SK-N-SH (cell line): Measurements from ENCODE around the gene DNAJB1. TPM values are rescaled to one million over a fixed set of nuclear protein-coding genes. Genes with fewer than 3 reads are reported as not detected.

ENCODE experiments used
- CTCF ChIA-PET: fragments of 300-600, 350-600 bp; formaldehyde crosslinking; extraction: SDS; loops from one replicate; lab custom pipeline; 2021; lab: Yijun Ruan, JAX
- POLR2A ChIA-PET: fragments of 350-600 bp; sonication (Branson Sonifier 250); formaldehyde crosslinking; extraction: SDS; loops from one replicate; lab custom pipeline; 2020; ENCODE audit warnings: antibody characterized with exemption, inconsistent platforms; lab: Yijun Ruan, JAX
- DNase-seq: peaks from one replicate; pipeline ENCODE4 v3.0.0; 2012
- H2AFZ ChIP-seq: fragments of 200-600 bp; sonication (generic); 2 replicates; pipeline ENCODE4 v1.8.1; 2016; ENCODE audit warnings: antibody characterized with exemption, mild to moderate bottlenecking, low read depth
- H3F3A ChIP-seq: fragments of 200-600 bp; sonication (generic); replicated peaks from 2 replicates; pipeline ENCODE3; 2016; ENCODE audit warnings: antibody characterized with exemption, mild to moderate bottlenecking; ENCODE audit not compliant: insufficient read depth
- H3K27ac ChIP-seq, 2 experiments: fragments of 200-500 bp in 1 of 2; fragments of 200-600 bp in 1 of 2; sonication (Bioruptor generic) in 1 of 2; sonication (generic), shearing (Covaris generic) in 1 of 2; 2 replicates each; pipeline versions ENCODE4 v1.5.1 to v1.6.1; 2014 to 2016; ENCODE audit warnings: low read depth in 2 of 2, inconsistent platforms in 1 of 2, low read length in 1 of 2, mild to moderate bottlenecking in 1 of 2, mixed read lengths in 1 of 2
- H3K27me3 ChIP-seq: fragments of 200-600 bp; sonication (generic), shearing (Covaris generic); 2 replicates; pipeline ENCODE4 v1.6.1; 2016; ENCODE audit warnings: mixed run types; ENCODE audit not compliant: insufficient read depth
- H3K36me3 ChIP-seq, 2 experiments: fragments of 200-500 bp in 1 of 2; fragments of 200-600 bp in 1 of 2; sonication (Bioruptor generic) in 1 of 2; sonication (generic) in 1 of 2; replicated peaks in 1 of 2; 2 replicates each; pipeline versions ENCODE3 to v1.5.1; 2014 to 2016; ENCODE audit warnings: low read length in 1 of 2, mild to moderate bottlenecking in 1 of 2; ENCODE audit not compliant: insufficient read depth in 2 of 2, control insufficient read depth in 1 of 2
- H3K4me1 ChIP-seq, 2 experiments: fragments of 200-500 bp in 1 of 2; fragments of 200-600 bp in 1 of 2; sonication (Bioruptor generic) in 1 of 2; sonication (generic), shearing (Covaris generic) in 1 of 2; 2 replicates each; pipeline versions ENCODE4 v1.5.1 to v1.6.1; 2014 to 2016; ENCODE audit warnings: low read depth in 1 of 2, low read length in 1 of 2, mixed run types in 1 of 2; ENCODE audit not compliant: insufficient read depth in 2 of 2, control insufficient read depth in 1 of 2
- H3K4me2 ChIP-seq: fragments of 200-600 bp; sonication (generic), shearing (Covaris generic); 2 replicates; pipeline ENCODE4 v1.6.1; 2017; ENCODE audit warnings: mixed run types
- H3K4me3 ChIP-seq, 2 experiments: fragments of 200-500 bp in 1 of 2; fragments of 200-600 bp in 1 of 2; sonication (Bioruptor generic) in 1 of 2; sonication (generic), shearing (Covaris generic) in 1 of 2; 2 replicates each; pipeline versions ENCODE4 v1.5.1 to v1.8.1; 2014 to 2016; ENCODE audit warnings: low read depth in 2 of 2, inconsistent platforms in 1 of 2, low read length in 1 of 2, mild to moderate bottlenecking in 1 of 2, mixed read lengths in 1 of 2, moderate library complexity in 1 of 2
- H3K79me2 ChIP-seq: fragments of 200-600 bp; sonication (generic); 2 replicates; pipeline ENCODE4 v1.8.1; 2017; ENCODE audit warnings: mild to moderate bottlenecking; ENCODE audit not compliant: insufficient read depth
- H3K9ac ChIP-seq: fragments of 200-600 bp; sonication (generic); 2 replicates; pipeline ENCODE4 v1.6.1; 2017; ENCODE audit warnings: mixed run types
- H3K9me2 ChIP-seq: fragments of 200-600 bp; sonication (generic); 2 replicates; pipeline ENCODE4 v1.6.1; 2017; ENCODE audit warnings: mixed run types
- H3K9me3 ChIP-seq: fragments of 200-600 bp; sonication (generic); 2 replicates; pipeline ENCODE4 v1.6.1; 2017; ENCODE audit warnings: mixed run types, mild to moderate bottlenecking, moderate library complexity
- H4K20me1 ChIP-seq: fragments of 200-600 bp; sonication (generic); 2 replicates; pipeline ENCODE4 v1.6.1; 2017; ENCODE audit warnings: mild to moderate bottlenecking, mixed run types; ENCODE audit not compliant: insufficient read depth
- EZH2phosphoT487 ChIP-seq: fragments of 200-600 bp; sonication (generic); IDR thresholded peaks from 2 replicates; pipeline ENCODE4 v1.6.1; 2017; ENCODE audit warnings: low read depth, mixed run types, mild to moderate bottlenecking, antibody characterized with exemption, moderate library complexity, borderline replicate concordance
- FOSL2 ChIP-seq: IDR thresholded peaks from 2 replicates; pipeline ENCODE4 v1.4.0; 2012; ENCODE audit warnings: low read depth, mild to moderate bottlenecking, moderate library complexity, borderline replicate concordance
- GABPA ChIP-seq: IDR thresholded peaks from 2 replicates; pipeline ENCODE4 v1.4.0; 2012; ENCODE audit warnings: low read depth, mild to moderate bottlenecking
- GATA2 ChIP-seq: sonication (generic); formaldehyde crosslinking; IDR thresholded peaks from 2 replicates; pipeline ENCODE4 v1.5.0; 2020; ENCODE audit warnings: mild to moderate bottlenecking, missing genetic modification reagents
- JUND ChIP-seq: IDR thresholded peaks from 2 replicates; pipeline ENCODE4 v1.4.0; 2012
- MEF2A ChIP-seq: IDR thresholded peaks from 2 replicates; pipeline ENCODE4 v1.4.0; 2012; ENCODE audit warnings: low read depth, borderline replicate concordance
- MXI1 ChIP-seq: IDR thresholded peaks from 2 replicates; pipeline ENCODE4 v1.6.1; 2012; ENCODE audit warnings: mild to moderate bottlenecking, low read depth, low read length, improper control_type of control experiment
- NFIC ChIP-seq: IDR thresholded peaks from 2 replicates; pipeline ENCODE4 v1.4.0; 2012; ENCODE audit warnings: borderline replicate concordance
- POLR2AphosphoS5 ChIP-seq: IDR thresholded peaks from 2 replicates; pipeline ENCODE4 v1.6.1; 2012; ENCODE audit warnings: low read depth, low read length
- RAD21 ChIP-seq: IDR thresholded peaks from 2 replicates; pipeline ENCODE4 v1.6.1; 2012; ENCODE audit warnings: mild to moderate bottlenecking, low read length
- RCOR1 ChIP-seq: fragments of 150-350 bp; IDR thresholded peaks from 2 replicates; pipeline ENCODE4 v1.6.1; 2017; ENCODE audit warnings: antibody characterized with exemption, low read length
- RXRA ChIP-seq: IDR thresholded peaks from 2 replicates; pipeline ENCODE4 v1.4.0; 2012; ENCODE audit warnings: low read depth, mild to moderate bottlenecking, borderline replicate concordance
- TAF1 ChIP-seq: IDR thresholded peaks from 2 replicates; pipeline ENCODE4 v1.6.1; 2012; ENCODE audit warnings: low read depth, mild to moderate bottlenecking, low read length, moderate library complexity, borderline replicate concordance
- WGBS: methylation state at CpG from one replicate; pipeline ENCODE4 v1.1.6; 2017; ENCODE audit warnings: low lambda C conversion rate; 5-methylcytosine and 5-hydroxymethylcytosine counted together
- polyA plus RNA-seq, 3 experiments: library from polyadenylated mRNA; depleted of rRNA; stranded (reverse); fragments of >200 nt; gene quantifications; 2 replicates each; pipeline ENCODE4 v1.2.3, GENCODE V29; 2012
- TF ChIP-seq, protein P1 (sequence below): fragments of 200-600 bp; sonication (generic); IDR thresholded peaks from 2 replicates; pipeline ENCODE4 v1.6.1; 2017; ENCODE audit warnings: antibody characterized with exemption, mild to moderate bottlenecking, moderate library complexity
- TF ChIP-seq, protein P2 (sequence below): IDR thresholded peaks from 2 replicates; pipeline ENCODE4; 2012
- TF ChIP-seq, protein P3 (sequence below): IDR thresholded peaks from 2 replicates; pipeline ENCODE4 v1.4.0; 2012; ENCODE audit warnings: low read depth
- TF ChIP-seq, protein P4 (sequence below): fragments of 150-350 bp; IDR thresholded peaks from 2 replicates; pipeline ENCODE4 v1.6.1; 2016; ENCODE audit warnings: mild to moderate bottlenecking, low read depth, low read length

Gene DNAJB1
- polyA plus RNA-seq, 1 of the 3 experiments (the other 2 are of a cell fraction), result 103 TPM

DNA sequence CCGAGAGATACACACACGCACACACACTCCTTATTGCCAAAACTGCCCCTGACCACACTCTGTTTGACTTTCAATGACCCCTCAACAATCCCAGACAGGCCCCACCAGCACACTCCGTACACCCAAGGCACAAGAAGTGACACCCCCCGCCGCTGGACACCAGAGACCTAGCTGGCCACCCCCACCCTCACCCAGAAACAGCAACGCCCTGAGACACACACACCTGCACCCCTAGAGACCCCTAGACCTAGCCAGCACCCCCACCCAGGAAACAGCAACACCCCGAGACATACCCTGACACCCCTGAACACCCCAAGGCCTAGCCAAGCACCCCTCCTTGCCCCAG is 41.9 kb downstream of the DNAJB1 start:
- POLR2A ChIA-PET, result no interaction called here
- 89% methylated on average over 7 of the region's 7 CpGs for WGBS
- peak overlapping the region in 1 of 2 experiments; percentile 66; a peak in 1 of 4 replicates for H3K27ac ChIP-seq

DNA sequence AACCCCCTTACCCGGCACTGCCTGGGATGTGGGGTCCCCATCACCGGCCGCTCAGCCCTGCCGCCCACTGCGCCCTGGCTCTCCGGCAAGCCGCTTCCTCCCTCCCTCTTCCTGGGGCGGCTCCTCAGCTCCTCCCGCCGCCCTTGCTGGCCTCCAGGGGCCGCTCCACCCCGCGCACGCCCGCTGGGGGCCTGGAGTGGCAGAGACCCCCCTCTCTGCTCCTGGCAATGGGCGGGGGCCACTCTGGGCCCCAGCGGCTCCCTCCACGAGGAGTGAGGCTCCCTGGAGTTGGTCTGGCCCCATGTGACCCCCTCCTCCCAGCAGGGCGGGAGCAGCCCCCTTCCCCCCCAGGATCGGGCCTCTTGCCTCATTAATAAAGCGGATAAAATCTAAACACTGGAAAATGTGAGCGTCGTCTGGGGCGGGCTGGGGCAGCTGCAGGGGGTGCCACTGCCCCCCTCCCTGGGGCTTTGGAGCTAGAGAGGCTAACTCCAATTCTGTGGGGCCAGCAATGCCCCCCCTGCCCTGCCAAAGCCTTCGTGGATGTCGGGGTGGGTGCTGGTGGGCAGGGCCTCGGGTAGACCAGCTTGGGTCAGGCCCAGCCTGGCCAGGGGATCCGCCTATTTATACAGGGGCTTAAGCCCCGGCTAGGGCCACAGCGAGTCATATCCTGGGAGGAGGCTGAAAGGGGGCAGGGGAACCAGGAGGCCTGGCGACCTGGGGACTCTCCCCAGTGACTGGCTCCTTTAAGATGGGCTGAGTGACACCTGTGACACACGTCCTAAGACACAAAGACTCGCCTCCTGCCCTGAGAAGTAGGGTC is 42.7 kb downstream of the DNAJB1 start, which contains the start of gene PTGER1:
Gene PTGER1, minus strand, starts transcription at position 104 of the 823 bp plus-strand sequence. CDS start 1,034 bp downstream, outside the sequence.
- Histone ChIP-seq H3K79me2 (no peaks in the 10 kb centered on the region; the same call in 1 of the 2 replicates), H3K4me1 (peaks cover 24 to 39% of the 10 kb centered on the region in 2 experiments; a peak in 3 of 4 replicates), H3K4me3 (peak within 1 kb of the TSS; percentile 33 to 37), H4K20me1 (no peaks in the 10 kb centered on the region), H2AFZ (no peak within 1 kb of the TSS; the same call in 1 of the 2 replicates), H3K36me3 (peaks cover 0 to 12% of the 10 kb centered on the region in 2 experiments), H3F3A (peaks cover 13% of the 10 kb centered on the region), H3K9me2 (no peaks in the 10 kb centered on the region), H3K4me2 (peak within 1 kb of the TSS; percentile 81), H3K27me3 (no peaks in the 10 kb centered on the region), H3K9ac (peak within 1 kb of the TSS; percentile 66), H3K27ac (peak within 1 kb of the TSS; percentile 39 to 66; a peak in 3 of 4 replicates), H3K9me3 (no peaks in the 10 kb centered on the region)
- 26% methylated on average over 8 of the region's 33 CpGs for WGBS
- no peak for TF ChIP-seq EZH2phosphoT487
- TF ChIP-seq RAD21, result no peak; the same call in 1 of the 2 replicates
- TF ChIP-seq GABPA, result no peak
- peak; percentile 25; the same call in 1 of the 2 replicates for TF ChIP-seq FOSL2
- TF ChIP-seq, protein P1, sequence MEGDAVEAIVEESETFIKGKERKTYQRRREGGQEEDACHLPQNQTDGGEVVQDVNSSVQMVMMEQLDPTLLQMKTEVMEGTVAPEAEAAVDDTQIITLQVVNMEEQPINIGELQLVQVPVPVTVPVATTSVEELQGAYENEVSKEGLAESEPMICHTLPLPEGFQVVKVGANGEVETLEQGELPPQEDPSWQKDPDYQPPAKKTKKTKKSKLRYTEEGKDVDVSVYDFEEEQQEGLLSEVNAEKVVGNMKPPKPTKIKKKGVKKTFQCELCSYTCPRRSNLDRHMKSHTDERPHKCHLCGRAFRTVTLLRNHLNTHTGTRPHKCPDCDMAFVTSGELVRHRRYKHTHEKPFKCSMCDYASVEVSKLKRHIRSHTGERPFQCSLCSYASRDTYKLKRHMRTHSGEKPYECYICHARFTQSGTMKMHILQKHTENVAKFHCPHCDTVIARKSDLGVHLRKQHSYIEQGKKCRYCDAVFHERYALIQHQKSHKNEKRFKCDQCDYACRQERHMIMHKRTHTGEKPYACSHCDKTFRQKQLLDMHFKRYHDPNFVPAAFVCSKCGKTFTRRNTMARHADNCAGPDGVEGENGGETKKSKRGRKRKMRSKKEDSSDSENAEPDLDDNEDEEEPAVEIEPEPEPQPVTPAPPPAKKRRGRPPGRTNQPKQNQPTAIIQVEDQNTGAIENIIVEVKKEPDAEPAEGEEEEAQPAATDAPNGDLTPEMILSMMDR, result peak; percentile 60
- TF ChIP-seq, protein P2, sequence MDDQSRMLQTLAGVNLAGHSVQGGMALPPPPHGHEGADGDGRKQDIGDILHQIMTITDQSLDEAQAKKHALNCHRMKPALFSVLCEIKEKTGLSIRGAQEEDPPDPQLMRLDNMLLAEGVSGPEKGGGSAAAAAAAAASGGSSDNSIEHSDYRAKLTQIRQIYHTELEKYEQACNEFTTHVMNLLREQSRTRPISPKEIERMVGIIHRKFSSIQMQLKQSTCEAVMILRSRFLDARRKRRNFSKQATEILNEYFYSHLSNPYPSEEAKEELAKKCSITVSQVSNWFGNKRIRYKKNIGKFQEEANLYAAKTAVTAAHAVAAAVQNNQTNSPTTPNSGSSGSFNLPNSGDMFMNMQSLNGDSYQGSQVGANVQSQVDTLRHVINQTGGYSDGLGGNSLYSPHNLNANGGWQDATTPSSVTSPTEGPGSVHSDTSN, result 0 out of 2 replicates have a peak, but pooled peaks have one; percentile 2
- TF ChIP-seq, protein P3, sequence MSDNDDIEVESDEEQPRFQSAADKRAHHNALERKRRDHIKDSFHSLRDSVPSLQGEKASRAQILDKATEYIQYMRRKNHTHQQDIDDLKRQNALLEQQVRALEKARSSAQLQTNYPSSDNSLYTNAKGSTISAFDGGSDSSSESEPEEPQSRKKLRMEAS, result no peak
- CTCF ChIA-PET, result interaction anchor here (0.7 to 1.6 kb wide), 5 partner anchors 9 to 339 kb away, joined by 3 to 8 read pairs (median 4); partner anchors contain the start of gene ASF1B
- POLR2A ChIA-PET, result interaction anchor here (0.6 kb wide), 1 partner anchor 20 kb away, joined by 3 read pairs; no protein-coding TSS in a partner anchor
- peak; percentile 89 for DNase-seq

More for the DNA sequence above, 41.9 kb downstream of the DNAJB1 start:
- Histone ChIP-seq H3K79me2 (no peaks in the 10 kb centered on the region; the same call in 1 of the 2 replicates), H3K4me2 (no peak overlapping the region), H3K9me3 (no peaks in the 10 kb centered on the region), H3K4me3 (no peak overlapping the region), H3K9me2 (no peaks in the 10 kb centered on the region), H3K27me3 (no peaks in the 10 kb centered on the region), H2AFZ (no peak overlapping the region), H3K36me3 (peaks cover 0 to 10% of the 10 kb centered on the region in 2 experiments), H3K9ac (no peak overlapping the region), H3F3A (peaks cover 15% of the 10 kb centered on the region), H4K20me1 (no peaks in the 10 kb centered on the region), H3K4me1 (peaks cover 24 to 39% of the 10 kb centered on the region in 2 experiments; a peak in 3 of 4 replicates)
- CTCF ChIA-PET, result no interaction called here
- TF ChIP-seq NFIC (no peak), TAF1 (no peak), POLR2AphosphoS5 (no peak), MXI1 (no peak), GABPA (no peak), GATA2 (CRISPR knock-in tag) (no peak), RXRA (no peak), RCOR1 (no peak), MEF2A (no peak), FOSL2 (no peak), JUND (no peak), RAD21 (no peak)
- TF ChIP-seq, protein P4, sequence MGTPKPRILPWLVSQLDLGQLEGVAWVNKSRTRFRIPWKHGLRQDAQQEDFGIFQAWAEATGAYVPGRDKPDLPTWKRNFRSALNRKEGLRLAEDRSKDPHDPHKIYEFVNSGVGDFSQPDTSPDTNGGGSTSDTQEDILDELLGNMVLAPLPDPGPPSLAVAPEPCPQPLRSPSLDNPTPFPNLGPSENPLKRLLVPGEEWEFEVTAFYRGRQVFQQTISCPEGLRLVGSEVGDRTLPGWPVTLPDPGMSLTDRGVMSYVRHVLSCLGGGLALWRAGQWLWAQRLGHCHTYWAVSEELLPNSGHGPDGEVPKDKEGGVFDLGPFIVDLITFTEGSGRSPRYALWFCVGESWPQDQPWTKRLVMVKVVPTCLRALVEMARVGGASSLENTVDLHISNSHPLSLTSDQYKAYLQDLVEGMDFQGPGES, result no peak
- DNase-seq, result no peak
